Measurements from ENCODE around the gene UNC79. TPM values are rescaled to one million over a fixed set of nuclear protein-coding genes. Genes with fewer than 3 reads are reported as not detected.

The UNC79 gene
- total RNA-seq, 2 donors from 2014 or later: 0.19 to 0.31 TPM

GRCh38 chr14:93751946-93752655, 321.4 kb downstream of the UNC79 start:
- H3K9me3 ChIP-seq: no peaks in the 10 kb centered on the region
- TF ChIP-seq, protein P1, sequence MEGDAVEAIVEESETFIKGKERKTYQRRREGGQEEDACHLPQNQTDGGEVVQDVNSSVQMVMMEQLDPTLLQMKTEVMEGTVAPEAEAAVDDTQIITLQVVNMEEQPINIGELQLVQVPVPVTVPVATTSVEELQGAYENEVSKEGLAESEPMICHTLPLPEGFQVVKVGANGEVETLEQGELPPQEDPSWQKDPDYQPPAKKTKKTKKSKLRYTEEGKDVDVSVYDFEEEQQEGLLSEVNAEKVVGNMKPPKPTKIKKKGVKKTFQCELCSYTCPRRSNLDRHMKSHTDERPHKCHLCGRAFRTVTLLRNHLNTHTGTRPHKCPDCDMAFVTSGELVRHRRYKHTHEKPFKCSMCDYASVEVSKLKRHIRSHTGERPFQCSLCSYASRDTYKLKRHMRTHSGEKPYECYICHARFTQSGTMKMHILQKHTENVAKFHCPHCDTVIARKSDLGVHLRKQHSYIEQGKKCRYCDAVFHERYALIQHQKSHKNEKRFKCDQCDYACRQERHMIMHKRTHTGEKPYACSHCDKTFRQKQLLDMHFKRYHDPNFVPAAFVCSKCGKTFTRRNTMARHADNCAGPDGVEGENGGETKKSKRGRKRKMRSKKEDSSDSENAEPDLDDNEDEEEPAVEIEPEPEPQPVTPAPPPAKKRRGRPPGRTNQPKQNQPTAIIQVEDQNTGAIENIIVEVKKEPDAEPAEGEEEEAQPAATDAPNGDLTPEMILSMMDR (IDR thresholded peaks at IDR 0.05): no peak
- no peaks in the 10 kb centered on the region for H3K36me3 ChIP-seq
- no peak overlapping the region for H3K4me3 ChIP-seq
- H3K27ac ChIP-seq: peak overlapping the region in 1 of 2 donors; percentile 8
- DNase-seq (ENCODE audit: low spot score): no peak
- H3K4me1 ChIP-seq: peaks cover 0 to 35% of the 10 kb centered on the region in 2 donors
- no peaks in the 10 kb centered on the region for H3K27me3 ChIP-seq

DNA sequence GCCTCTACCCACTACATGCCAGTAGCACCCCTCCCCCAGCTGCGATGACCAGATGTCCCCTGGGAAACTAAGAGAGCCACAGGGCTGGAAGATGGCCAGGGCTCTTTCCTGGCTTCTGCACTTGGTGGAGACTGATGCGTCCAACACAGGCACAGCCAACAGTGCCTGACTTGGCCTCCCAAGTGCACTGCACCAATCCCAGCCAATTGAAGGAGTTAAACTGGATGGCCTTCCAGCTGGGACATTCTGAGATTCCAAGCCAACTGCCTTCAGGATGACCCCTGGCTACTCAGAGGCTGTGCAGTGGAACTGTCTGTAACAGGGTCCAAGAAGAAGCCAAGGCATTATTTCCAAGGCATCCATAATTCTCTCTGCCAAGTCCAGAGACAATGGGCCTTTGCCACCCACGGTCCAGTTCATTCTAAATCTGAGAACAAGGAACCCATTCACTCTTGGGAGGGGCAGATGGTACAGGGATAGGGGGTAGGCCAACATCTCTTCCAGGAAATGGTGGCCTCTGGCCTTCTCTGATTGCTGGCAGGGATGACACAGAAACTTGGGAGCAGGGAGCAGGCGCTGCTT, 322.3 kb downstream of the UNC79 start:
- Histone ChIP-seq H3K4me3 (no peak overlapping the region), H3K9me3 (no peaks in the 10 kb centered on the region), H3K36me3 (no peaks in the 10 kb centered on the region), H3K27me3 (no peaks in the 10 kb centered on the region), H3K27ac (peak overlapping the region; percentile 39 to 64), H3K4me1 (peaks cover 0 to 27% of the 10 kb centered on the region in 2 donors)
- TF ChIP-seq, protein P1 (IDR thresholded peaks at IDR 0.05): no peak
- DNase-seq (ENCODE audit: low spot score): peak; percentile 75

- no peaks in the 10 kb centered on the region for H3K27me3 ChIP-seq
- H3K9me3 ChIP-seq: no peaks in the 10 kb centered on the region
- no peaks in the 10 kb centered on the region for H3K36me3 ChIP-seq
- peaks cover 0 to 23% of the 10 kb centered on the region in 2 donors for H3K4me1 ChIP-seq
- TF ChIP-seq, protein P1 (IDR thresholded peaks at IDR 0.05): no peak
- H3K27ac ChIP-seq: peak overlapping the region; percentile 39 to 64
- DNase-seq (ENCODE audit: low spot score): no peak
- H3K4me3 ChIP-seq: no peak overlapping the region
Measured at GRCh38 chr14:93753647-93754046, 322.9 kb downstream of the UNC79 start.

GRCh38 chr14:93757206-93757605, 326.5 kb downstream of the UNC79 start:
- no peaks in the 10 kb centered on the region for H3K36me3 ChIP-seq
- no peak overlapping the region for H3K4me3 ChIP-seq
- H3K4me1 ChIP-seq: peaks cover 0 to 30% of the 10 kb centered on the region in 2 donors
- no peak for DNase-seq (ENCODE audit: low spot score)
- no peaks in the 10 kb centered on the region for H3K9me3 ChIP-seq
- TF ChIP-seq, protein P1 (IDR thresholded peaks at IDR 0.05): no peak
- no peak overlapping the region for H3K27ac ChIP-seq
- no peaks in the 10 kb centered on the region for H3K27me3 ChIP-seq

Other genes starting within 250 kb of the UNC79 start
- gene MOAP1, start 246.0 kb upstream of the UNC79 start, total RNA-seq: 10 to 100 TPM; 40.1 to 47.1 TPM
- 10 to 100 TPM in 1 of 2 donors, 1 to 10 TPM in 1; 8.3 to 10.0 TPM for gene LYSET, start 245.6 kb upstream of the UNC79 start, total RNA-seq
- 10 to 100 TPM in 1 of 2 donors, 1 to 10 TPM in 1; 7.8 to 11.9 TPM for gene GON7, start 223.9 kb upstream of the UNC79 start, total RNA-seq
- 10 to 100 TPM; 22.6 to 26.2 TPM for gene UBR7, start 223.7 kb upstream of the UNC79 start, total RNA-seq
- gene BTBD7, start 97.9 kb upstream of the UNC79 start, total RNA-seq: 10 to 100 TPM; 13.3 to 17.6 TPM
- gene COX8C, start 83.8 kb upstream of the UNC79 start, total RNA-seq: not detected